ENCODE data around the gene RAB11B. TPM values are rescaled to one million over a fixed set of nuclear protein-coding genes. Genes with fewer than 3 reads are reported as not detected.
A peak's percentile ranks its signal among the peaks of the same experiment; 100 is the strongest.
"Not testable (repeated sequence)": the region's sequence is repeated elsewhere in the genome, so short reads cannot be mapped to it uniquely, and the experiment has no call there.

Gene RAB11B
- total and polyA plus RNA-seq, 9 of the 15 experiments (the other 6 are each of a cell fraction or from before 2014, with no cell fraction given) = 0.74 to 71.0 (median 13.8) TPM

DNA sequence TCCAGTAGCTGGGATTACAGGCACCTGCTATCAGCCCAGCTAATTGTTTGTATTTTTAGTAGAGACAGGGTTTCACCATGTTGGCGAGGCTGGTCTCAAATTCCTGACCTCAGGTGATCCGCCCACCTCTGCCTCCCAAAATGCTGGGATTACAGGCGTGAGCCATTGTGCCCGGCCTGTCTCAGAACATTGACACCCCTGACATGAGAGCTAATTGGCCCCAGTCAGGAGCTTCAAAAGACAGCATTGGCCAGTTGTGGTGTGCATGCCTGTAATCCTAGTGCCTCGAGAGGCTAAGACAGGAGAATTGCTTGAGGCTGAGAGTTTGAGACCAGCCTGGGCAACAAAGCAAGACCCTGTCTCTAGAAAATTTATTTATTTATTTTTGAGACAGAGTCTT, 37.3 kb upstream of the RAB11B start:
- H3K4me3 ChIP-seq; in situ Hi-C loops (cut with MboI): not testable (repeated sequence)

DNA sequence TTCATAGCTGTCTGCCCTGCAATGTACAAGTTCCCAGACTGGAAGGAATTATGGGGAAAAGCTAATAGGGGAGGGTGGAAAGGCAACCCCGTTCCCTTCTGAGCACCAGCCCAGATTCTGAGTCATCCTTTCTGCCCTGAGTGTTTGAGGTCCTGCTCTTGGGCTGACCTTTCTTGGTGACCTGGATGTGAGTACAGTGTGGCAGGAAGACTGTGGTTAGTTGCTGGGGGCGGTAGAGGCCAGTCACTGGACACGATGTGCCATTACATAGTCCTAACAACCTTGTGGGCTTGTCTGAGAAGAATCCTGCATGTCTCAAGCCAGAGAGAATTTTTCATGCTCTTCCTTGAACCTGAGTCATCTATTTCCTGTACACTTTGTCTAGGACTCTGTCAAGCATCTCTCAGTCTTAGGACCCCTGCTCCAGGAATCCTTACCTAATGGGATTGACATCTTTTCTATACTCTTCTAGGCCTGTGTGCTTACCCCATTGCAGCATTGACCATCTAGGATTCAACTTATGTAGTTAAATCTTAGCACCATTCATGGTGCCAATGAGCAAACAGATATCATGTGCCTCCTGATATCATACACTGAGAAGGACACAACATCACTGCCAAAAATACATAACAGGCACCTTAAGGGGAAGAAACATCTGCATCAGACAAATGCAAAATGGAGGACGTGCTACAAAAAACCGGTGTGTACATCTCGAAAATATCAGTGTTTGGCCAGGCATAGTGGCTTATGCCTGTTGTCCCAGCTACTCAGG, 34.3 kb upstream of the RAB11B start:
- Histone ChIP-seq H3K4me3 (no peak overlapping the region), H2AFZ (ENCODE audit: low read depth, low read length) (peak overlapping the region; percentile 62), H3K79me2 (ENCODE audit: control insufficient read depth, insufficient read depth, low read length) (no peaks in the 10 kb centered on the region), H4K20me1 (replicated peaks; ENCODE audit: control insufficient read depth, insufficient read depth, low read length) (no peaks in the 10 kb centered on the region), H3K27ac (ENCODE audit: extremely low read depth, low read depth, low read length) (peak overlapping the region; percentile 30; the same call in 2 of the 3 replicates), H3K36me3 (ENCODE audit: control insufficient read depth, insufficient read depth, low read length) (no peaks in the 10 kb centered on the region), H3K9me3 (replicated peaks; ENCODE audit: control insufficient read depth, insufficient read depth, low read depth, low read length) (no peaks in the 10 kb centered on the region), H3K27me3 (ENCODE audit: control insufficient read depth in 2 of 2, insufficient read depth in 2 of 2, low read length in 2 of 2) (peaks cover 2 to 7% of the 10 kb centered on the region in 2 experiments; a peak in 3 of 5 replicates), H3K4me2 (ENCODE audit: insufficient read depth, low read length) (no peak overlapping the region; the same call in 1 of the 2 replicates), H3K4me1 (replicated peaks in 1 of 2; ENCODE audit: control insufficient read depth in 2 of 2, insufficient read depth in 2 of 2, low read length in 2 of 2) (peaks cover 9 to 18% of the 10 kb centered on the region in 2 experiments; a peak in 4 of 5 replicates), H3K9ac (ENCODE audit: insufficient read depth in 1 of 2, low read depth in 2 of 2, low read length in 2 of 2) (no peak overlapping the region), H3K9me1 (ENCODE audit: control insufficient read depth, insufficient read depth, low read length) (no peaks in the 10 kb centered on the region)
- intact Hi-C loops (cut with micrococcal nuclease) = no loop called here
- DNase-seq (ENCODE audit: extremely low read depth in 1 of 4, low spot score in 3 of 4) = peak; percentile 37 to 86 (median 57)
- POLR2A ChIA-PET = interaction anchor here (0.6 to 1.5 kb wide), 6 partner anchors 12 to 456 kb away, joined by 3 to 4 read pairs (median 3); partner anchors contain the start of genes NDUFA7, RAB11B and RPS28
- peak; percentile 87 for ATAC-seq
- BruUV-seq (replicated peaks) = no TSS peak
- FAIRE-seq = peak; percentile 96
- CTCF ChIA-PET (ENCODE audit: low intra/inter-chr PET ratio) = interaction anchor here (0.6 to 0.8 kb wide), 2 partner anchors 49 to 225 kb away, joined by 3 read pairs; no protein-coding TSS in a partner anchor
- in situ Hi-C loops (cut with MboI) = loop anchor here (5.0 kb wide), 1 partner anchor 41 kb away; no protein-coding TSS in a partner anchor
- 13% methylated on average over 6 of the region's 6 CpGs for WGBS (ENCODE audit: insufficient coverage, low coverage, missing lambda C conversion rate)
- TF ChIP-seq NFE2 (IDR thresholded peaks at IDR 0.05; ENCODE audit: low read depth) (peak; percentile 59), CBFA2T2 (conservative IDR thresholded peaks at IDR 0.05) (0 out of 2 replicates have a peak, but pooled peaks have one; percentile 12), ARNT (IDR thresholded peaks at IDR 0.05) (0 out of 4 replicates have a peak, but pooled peaks of 1 of the 2 experiments have one; percentile 42), NRF1 (conservative IDR thresholded peaks at IDR 0.05 in 1 of 2, IDR thresholded peaks at IDR 0.05 in 1 of 2) (peak; percentile 18 to 42; a peak in 2 of 4 replicates), ZEB2 (IDR thresholded peaks at IDR 0.05) (peak; percentile 38; the same call in 1 of the 2 replicates), MAFK (IDR thresholded peaks at IDR 0.05; ENCODE audit: low read length) (no peak), LEF1 (IDR thresholded peaks at IDR 0.05) (peak; percentile 60; the same call in 1 of the 2 replicates), DNMT1 (IDR thresholded peaks at IDR 0.05) (no peak), ETV1 (tag; conservative IDR thresholded peaks at IDR 0.05; ENCODE audit: low read depth) (peak; percentile 81), PHB (CRISPR knock-in tag; IDR thresholded peaks at IDR 0.05) (no peak), L3MBTL2 (IDR thresholded peaks at IDR 0.05) (peak; percentile 39; the same call in 1 of the 2 replicates), CTBP1 (IDR thresholded peaks at IDR 0.05; ENCODE audit: borderline replicate concordance) (peak; percentile 86), SOX6 (IDR thresholded peaks at IDR 0.05) (peak; percentile 51; the same call in 1 of the 2 replicates)
- TF ChIP-seq, protein P1, sequence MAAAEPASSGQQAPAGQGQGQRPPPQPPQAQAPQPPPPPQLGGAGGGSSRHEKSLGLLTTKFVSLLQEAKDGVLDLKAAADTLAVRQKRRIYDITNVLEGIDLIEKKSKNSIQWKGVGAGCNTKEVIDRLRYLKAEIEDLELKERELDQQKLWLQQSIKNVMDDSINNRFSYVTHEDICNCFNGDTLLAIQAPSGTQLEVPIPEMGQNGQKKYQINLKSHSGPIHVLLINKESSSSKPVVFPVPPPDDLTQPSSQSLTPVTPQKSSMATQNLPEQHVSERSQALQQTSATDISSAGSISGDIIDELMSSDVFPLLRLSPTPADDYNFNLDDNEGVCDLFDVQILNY (CRISPR knock-in tag; IDR thresholded peaks at IDR 0.05) = no peak

More for the DNA sequence above, 37.3 kb upstream of the RAB11B start:
- BruUV-seq (replicated peaks); H3K79me2 ChIP-seq (ENCODE audit: control insufficient read depth, insufficient read depth, low read length); DNase-seq (ENCODE audit: extremely low read depth in 1 of 4, low spot score in 3 of 4); FAIRE-seq; H3K36me3 ChIP-seq (ENCODE audit: control insufficient read depth, insufficient read depth, low read length); H2AFZ ChIP-seq (ENCODE audit: low read depth, low read length); H3K9me1 ChIP-seq (ENCODE audit: control insufficient read depth, insufficient read depth, low read length); H3K9ac ChIP-seq (ENCODE audit: insufficient read depth in 1 of 2, low read depth in 2 of 2, low read length in 2 of 2); H4K20me1 ChIP-seq (replicated peaks; ENCODE audit: control insufficient read depth, insufficient read depth, low read length); H3K9me3 ChIP-seq (replicated peaks; ENCODE audit: control insufficient read depth, insufficient read depth, low read depth, low read length); H3K27ac ChIP-seq (ENCODE audit: extremely low read depth, low read depth, low read length); H3K4me2 ChIP-seq (ENCODE audit: insufficient read depth, low read length); ATAC-seq: not testable (repeated sequence)
- 0 out of 4 replicates have a peak, but pooled peaks of 1 of the 2 experiments have one; percentile 1 for TF ChIP-seq NRF1 (conservative IDR thresholded peaks at IDR 0.05 in 1 of 2, IDR thresholded peaks at IDR 0.05 in 1 of 2)
- intact Hi-C loops (cut with micrococcal nuclease) = loop anchor here (5.0 kb wide), 2 partner anchors 154 to 224 kb away; partner anchors contain the start of gene MYO1F
- CTCF ChIA-PET (ENCODE audit: low intra/inter-chr PET ratio) = interaction anchor here (0.6 to 2.2 kb wide), 3 partner anchors 17 to 233 kb away, joined by 3 to 8 read pairs (median 3); no protein-coding TSS in a partner anchor
- WGBS (ENCODE audit: insufficient coverage, low coverage, missing lambda C conversion rate) = 13% methylated on average over 5 of the region's 5 CpGs
- H3K4me1 ChIP-seq (replicated peaks in 1 of 2; ENCODE audit: control insufficient read depth in 2 of 2, insufficient read depth in 2 of 2, low read length in 2 of 2) = peaks cover 9 to 18% of the 10 kb centered on the region in 2 experiments; a peak in 4 of 5 replicates
- POLR2A ChIA-PET = interaction anchor here (0.6 to 1.7 kb wide), 5 partner anchors 10 to 1822 kb away, joined by 3 to 8 read pairs (median 3); partner anchors contain the start of genes ANGPTL4, NDUFA7, RAB11B and RPS28
- peaks cover 2 to 11% of the 10 kb centered on the region in 2 experiments; a peak in 4 of 5 replicates for H3K27me3 ChIP-seq (ENCODE audit: control insufficient read depth in 2 of 2, insufficient read depth in 2 of 2, low read length in 2 of 2)

Measured in K562 (cell line).